NCI-H2081 treated with DMSO at 0.1 percent for 48 hours (cell line): ENCODE data around the gene IQSEC3.
"Not testable (repeated sequence)": the region's sequence is repeated elsewhere in the genome, so short reads cannot be mapped to it uniquely, and the experiment has no call there.

Experiments used
- DNase-seq: peaks from one replicate; lab custom pipeline; 2025; lab: John Stamatoyannopoulos, UW

The IQSEC3 gene

DNA sequence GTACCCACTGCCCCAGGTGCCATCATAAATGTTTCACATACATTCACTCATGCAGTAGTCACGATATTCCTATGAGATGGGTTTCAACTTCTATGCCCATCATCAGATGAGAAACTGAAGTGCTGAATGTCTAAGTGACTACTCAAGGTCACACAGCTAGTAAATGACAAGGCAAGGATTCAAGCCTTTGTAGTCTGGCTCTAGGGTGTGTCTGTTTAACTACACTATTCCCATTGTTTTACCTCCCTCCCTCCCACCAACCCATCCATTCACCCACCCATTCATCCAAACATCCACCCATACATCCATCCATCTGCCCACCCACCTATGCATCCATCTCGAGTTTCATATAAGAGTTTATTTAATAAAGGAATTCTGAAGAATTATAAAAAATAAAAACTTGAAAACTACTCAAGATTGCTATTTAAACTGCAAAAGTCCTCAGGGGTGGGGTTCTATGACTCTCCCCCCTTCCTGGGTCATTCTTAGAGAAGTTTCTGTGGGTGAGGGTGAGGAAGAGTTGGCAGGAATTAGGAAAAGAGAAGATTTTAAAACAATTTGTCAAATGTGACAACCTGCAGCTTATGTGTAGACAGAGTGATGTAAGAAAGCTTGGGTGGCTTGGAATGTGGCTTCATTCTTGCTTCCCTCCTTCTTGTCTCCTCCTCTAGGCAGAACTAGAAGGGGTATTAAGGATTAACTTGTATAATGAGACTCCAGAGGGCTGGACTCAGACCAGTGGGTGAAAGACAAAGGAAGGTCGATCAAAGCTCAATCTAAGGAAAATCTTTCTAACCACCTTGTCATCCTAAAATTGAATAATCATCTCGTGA is 13.4 kb upstream of the IQSEC3 start:
- DNase-seq: not testable (repeated sequence)

DNA sequence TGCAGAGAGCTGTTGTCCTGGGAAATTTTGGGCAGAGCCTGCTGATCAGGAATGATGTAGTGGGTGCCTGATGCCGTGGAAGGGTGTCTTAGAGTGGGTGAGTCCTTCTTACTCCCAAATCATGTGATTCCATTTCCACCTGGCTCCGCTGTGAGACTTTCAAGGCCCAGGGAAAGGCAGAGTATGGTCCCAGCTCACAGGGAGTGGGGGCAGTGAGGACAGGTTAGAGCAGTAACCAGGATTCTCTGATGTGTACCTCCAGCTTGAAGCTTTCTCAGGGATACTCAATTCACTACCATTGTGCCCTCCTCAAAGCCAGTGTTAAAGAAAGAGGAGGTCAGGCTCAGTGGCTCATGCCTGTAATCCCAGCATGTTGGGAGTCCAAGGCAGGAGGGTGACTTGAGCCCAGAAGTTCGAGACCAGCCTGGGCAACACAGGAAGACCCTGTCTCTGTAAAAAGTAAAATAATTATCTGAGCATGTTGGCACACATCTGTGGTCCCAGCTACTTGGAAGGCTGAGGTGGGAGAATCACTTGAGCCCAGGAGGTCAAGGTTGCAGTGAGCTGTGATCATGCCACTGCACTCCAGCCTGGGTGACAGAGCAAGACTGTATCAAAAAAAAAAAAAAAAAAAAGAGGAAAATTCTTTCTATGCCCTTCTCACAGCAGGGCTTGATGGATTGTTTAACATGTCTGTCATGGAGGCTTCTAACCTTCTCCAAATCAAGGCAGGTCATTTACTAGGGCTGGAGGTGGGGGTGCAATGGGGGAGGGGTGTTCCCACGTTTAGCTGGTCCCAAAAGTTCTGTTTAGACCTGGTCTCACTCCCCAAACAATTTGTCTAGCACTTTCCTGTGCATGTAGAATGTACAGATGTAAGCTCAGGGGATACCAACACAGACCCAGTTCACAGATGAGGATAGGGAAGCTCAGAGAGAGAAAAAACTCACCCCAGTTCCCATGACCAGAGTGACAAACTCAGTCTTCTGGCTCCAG is 12.5 kb upstream of the IQSEC3 start:
- DNase-seq: no peak

DNA sequence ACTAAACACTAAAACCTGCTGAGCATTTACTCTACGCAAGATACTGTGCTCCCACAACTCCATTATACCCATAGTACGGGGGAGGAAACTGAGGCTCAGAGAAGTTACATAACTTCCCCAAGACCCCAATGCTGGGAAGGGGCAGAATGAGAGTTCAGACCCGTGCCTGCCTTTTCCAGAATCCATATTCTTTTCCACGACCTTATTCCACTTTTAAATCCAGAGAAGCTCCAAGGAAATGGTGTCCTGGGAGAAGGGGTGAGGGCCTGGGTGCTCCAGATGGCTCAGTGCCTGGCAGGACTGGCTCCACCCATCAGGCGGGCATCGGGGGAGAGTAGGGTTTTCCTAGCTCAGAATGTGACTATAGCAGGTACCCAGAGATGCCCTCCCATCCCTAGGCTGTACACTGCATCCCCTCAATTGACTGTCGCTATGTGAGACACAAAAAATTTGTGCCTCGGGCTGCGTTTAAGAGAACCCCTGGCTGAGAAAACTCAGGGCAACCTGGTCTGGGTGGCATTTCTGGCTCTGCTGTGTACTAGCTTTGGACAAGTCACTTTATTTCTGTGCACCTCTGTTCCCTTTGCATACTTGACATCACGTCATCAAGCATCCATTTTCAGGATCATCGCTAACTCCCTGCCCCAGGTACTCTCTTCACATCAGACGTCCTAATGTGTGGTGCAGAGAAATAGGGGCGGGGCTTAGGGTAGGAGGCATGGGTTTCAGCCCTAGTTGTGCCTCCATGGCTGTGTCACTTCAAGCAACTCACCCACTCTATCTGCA is 11.6 kb upstream of the IQSEC3 start:
- DNase-seq: no peak

DNA sequence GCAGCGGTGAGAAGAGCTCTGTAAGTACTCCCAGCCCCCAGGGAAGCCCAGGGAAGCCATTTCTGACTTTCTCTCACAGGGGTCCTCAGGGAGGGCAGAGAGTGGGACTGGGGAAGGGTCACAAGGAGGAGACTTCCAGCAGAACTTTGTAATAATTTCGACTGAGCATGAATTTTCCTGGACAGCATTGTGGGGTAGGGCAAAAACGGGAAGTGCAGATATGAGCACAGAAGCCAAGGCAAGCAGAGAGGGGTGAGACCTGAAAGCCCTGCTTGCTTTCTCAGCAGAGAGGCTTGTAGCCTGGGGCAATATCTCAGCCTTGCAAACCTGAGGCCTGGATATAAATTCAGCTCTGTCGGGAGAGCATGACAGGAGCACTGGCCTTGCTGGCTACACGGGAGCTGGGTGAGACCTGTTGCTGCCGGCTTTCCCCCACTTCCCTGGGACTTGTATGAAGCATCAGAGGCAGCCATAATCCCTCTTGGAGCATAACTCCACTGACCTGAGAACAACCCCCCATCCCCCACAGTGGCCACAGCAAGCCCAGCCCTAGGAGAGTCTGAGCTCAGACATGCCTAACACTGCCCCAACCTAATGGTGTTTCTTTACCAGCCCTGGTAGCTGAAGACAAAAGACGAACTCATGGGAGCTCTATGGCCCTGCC is 9.8 kb upstream of the IQSEC3 start:
- no peak for DNase-seq

DNA sequence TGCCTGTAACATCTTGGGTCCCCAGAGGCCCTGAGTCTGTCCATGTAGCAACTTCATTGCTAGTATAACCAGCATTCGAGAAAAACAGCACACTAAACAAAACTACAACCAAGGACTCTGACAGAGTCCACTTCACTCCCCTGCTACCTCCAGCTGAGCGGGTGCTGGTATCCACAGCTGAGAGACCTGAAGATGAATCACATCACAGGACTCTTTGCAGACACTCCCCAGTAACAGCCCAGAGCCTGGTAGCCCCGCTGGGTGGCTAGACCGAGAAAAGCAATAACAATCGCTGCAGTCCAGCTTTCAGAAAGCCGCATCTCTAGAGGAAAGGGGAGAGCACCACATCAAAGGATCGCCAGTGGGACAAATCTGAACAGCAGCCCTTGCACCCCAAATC is 9.0 kb upstream of the IQSEC3 start:
- no peak for DNase-seq

DNA sequence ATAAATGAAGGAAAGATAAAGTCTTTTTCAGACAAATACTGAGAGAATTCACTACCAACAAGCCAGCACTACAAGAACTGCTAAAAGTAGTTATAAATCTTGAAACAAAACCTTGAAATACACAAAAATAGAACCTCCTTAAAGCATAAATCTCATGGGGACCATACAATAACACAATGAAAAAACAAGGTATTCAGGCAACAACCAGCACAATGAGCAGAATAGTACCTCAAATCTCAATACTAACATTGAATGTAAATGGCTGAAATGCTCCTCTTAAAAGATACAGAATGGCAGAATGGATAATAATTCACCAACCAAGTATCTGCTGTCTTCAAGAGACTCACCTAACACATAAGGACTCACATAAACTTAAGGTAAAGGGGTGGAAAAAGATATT is 7.7 kb upstream of the IQSEC3 start:
- no peak for DNase-seq

DNA sequence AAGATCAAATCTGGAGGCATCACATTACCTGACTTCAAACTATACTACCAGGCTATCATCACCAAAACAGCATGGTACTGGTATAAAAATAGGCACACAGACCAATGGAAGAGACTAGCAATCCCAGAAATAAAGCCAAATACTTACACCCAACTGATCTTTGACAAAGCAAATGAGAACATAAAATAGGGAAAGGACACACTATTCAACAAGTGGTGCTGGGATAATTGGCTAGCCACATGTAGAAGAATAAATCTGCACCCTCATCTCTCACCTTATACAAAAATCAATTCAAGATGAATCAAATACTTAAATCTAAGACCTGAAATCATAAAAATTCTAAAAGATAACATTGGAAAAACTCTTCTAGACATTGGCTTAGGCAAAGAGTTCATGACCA is 4.7 kb upstream of the IQSEC3 start:
- DNase-seq: not testable (repeated sequence)

DNA sequence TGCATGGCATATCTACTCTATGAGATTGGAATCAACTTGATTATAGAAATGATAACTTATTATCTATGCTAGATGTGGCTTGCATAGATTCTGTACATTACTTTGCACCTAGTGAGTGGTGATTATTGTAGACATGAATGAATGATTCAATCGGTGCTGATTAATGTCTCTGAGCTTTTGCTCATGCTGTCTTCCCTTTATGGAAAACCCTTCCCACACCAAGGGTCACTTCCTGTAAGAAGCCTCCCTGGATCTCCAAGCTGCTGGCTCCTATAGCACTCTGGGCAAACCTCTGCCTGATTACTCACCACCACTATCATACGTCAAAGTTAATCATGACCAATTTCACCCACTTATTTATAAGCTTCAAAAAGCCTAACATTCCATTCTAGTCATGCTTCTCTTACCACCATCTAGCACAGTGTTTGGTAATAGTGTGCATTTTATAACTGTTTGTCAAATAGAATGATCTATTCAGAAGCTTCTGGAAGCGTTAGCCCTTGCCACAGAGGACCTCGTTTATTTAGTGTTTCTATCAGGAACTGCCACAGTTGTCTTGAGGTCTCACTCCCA is 990 bp upstream of the IQSEC3 start:
- DNase-seq: not testable (repeated sequence)

DNA sequence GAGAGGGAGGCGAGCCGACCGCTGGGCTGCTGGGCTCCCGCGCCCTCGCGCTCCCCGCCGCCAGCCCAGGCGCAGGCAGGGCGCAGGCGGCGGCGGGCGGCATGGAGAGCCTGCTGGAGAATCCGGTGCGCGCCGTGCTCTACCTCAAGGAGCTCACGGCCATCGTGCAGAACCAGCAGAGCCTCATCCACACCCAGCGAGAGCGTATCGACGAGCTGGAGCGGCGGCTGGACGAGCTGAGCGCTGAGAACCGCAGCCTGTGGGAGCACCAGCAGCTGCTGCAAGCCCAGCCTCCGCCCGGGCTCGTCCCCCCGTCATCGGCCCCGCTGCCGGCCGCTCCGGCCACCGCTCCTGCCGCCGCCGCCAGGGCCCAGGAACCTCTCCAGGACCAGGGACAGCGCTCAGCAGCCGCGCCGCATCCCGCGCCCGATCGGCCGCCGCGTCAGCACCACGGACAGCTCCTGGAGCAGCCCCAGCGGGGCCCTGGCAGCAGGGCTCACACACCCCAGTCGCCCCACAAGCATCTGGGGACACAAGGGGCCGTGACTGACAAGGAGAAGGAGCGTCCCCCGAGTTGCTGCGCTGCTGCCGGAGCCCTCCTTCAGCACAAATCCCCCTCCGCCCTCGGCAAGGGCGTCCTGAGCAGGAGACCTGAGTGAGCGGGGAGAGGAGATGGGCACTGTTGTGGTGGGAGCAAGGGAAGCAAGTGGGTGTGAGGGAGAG is 376 bp downstream of the IQSEC3 start:
- not testable (repeated sequence) for DNase-seq

DNA sequence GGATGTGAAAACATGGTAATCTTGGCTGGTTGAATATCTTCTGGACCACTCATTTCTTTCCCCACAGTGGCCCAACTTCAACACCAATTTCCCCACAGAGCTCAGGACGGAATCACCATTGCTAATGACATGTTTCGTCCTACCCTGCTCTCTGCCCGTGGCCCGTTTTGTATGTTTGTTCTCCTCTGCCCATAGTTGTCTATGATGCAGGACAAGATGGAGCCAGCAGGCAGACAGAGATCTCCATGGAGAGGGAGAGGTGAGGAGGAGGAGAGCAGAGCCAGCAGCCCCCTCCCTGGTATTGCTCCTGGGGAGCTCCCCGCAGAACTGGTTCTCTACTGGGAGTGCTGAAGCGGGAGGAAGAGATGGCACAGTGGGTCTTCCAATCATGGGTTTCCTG is 3.1 kb downstream of the IQSEC3 start:
- DNase-seq: not testable (repeated sequence)

DNA sequence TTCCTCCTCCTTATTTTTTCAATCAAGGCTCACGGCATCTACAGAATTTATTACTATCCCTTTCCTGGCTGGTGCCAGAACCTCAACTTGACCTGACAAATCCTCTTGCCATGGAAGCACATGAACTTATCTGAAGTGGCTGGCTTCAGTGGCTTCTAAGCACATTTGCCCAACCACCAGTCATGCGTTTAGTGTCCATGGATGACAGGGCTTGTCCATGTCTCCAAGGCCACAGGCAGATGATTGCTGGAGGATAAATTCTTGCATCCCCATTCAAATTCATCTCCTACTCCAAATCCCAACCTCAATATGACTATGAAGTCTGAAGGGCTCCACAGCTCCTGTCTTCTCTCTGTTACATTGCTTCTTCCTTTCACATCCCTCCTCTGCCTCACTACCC is 4.0 kb downstream of the IQSEC3 start:
- DNase-seq: not testable (repeated sequence)

DNA sequence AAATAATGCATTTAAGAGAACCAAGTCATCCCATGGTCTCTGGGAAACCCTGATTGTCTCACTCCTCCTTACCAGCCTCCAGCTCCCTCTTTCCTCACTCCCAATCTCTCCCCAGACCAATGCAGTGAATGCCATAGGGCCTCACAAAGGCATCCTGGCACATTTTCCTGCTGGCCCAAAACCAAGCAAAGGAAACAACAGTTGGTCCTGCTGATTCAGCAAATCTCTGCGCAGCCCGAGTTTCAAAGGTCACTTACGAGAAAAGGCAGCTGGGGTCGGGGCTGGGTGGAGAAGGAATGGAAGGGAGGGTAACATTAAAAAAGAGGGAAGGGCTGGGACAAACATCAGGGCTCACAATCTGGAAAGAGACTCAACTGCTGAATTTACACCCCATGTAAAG is 5.5 kb downstream of the IQSEC3 start:
- not testable (repeated sequence) for DNase-seq

DNA sequence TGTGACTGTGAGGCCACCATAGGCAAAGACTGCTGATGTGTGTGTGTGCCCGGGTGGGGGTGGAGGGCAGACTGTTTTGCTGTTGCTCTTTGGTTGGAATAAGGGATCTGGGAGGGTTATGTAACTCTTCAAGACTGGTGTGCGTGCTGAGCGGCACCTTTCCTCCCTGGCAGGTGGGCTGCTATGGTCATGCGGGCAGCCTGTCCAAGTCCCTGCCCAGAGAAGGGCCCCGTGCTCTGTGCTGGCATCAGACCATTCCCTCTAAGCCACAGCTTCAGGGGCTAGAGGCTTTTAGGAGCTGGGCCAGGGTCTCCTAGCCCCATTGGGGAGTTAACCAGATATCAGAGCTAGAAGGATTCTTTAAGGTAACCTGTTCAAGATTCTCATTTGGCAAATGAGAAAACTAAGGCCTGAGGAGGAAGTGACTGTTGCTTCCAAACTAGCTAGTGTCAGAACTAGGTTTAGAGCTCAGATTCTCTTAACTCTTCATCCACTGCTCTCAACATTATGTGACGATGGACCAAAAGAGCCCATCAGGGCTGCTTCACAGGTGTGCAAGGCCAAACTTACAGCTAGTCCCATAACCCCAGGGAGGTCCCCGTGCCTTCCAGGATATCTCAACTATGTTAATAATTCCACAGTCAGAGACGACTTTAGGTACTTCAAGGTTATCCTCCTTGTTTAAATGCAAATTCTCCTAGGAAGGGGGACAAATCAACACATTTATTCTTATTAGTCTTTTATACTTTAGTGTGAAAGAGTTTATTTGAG is 8.0 kb downstream of the IQSEC3 start:
- not testable (repeated sequence) for DNase-seq

DNA sequence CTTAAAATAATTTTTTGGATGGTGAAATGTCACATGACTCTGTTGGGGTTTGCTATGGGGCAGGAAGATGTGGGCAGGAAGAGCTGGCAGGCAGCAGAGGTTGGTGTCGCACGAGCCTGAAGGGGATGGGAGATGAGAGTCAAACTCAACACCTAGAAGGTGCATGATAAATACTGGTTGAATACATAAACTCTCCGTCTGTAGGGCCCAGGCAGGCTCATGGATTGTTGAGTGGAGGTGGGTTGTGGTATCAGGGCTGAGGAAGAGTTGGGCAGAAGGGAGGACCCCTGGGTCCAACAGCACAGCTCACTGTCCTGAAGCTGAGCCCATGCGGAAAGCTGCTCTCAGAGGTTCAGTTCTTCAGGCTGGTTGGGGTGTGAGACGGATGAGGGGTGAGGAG is 9.0 kb downstream of the IQSEC3 start:
- not testable (repeated sequence) for DNase-seq

DNA sequence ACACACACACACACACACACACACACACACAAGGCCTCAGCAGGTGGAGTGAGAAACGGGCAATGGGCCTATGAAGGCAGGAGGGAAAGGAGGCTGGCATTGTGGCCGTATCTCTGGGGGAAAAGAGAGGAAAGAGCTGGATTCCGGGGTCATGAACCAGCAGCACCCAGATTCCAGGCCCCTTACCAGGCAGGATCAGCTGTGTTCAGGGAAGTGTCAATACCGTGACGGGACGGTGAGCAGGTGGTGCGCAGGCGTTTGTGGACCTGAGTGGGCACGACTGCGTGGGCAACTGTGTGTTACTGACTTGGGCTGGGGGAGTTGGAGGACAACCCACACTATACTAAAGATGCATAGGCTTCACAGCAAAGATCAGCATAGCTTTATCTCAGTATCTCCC is 9.5 kb downstream of the IQSEC3 start:
- DNase-seq: not testable (repeated sequence)

DNA sequence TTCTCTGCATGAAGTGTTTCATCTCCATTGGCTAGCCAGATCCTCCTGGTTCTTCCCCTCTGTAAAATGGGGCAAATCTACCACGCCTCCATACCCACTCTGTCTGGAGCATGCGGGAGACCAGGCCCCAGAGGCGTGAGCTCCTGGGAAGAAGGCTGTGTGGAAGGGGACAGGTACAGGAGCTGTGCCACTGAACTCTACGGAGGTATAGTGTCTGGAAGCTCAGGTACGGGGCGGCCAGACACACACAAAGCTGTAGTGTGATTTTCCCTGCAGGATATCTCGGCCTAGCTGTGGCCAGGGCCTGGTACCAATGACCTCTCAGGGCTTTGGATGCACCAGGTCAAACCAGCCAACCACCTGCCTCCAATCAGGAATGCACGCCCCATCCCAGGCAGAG is 10.0 kb downstream of the IQSEC3 start:
- DNase-seq: not testable (repeated sequence)

DNA sequence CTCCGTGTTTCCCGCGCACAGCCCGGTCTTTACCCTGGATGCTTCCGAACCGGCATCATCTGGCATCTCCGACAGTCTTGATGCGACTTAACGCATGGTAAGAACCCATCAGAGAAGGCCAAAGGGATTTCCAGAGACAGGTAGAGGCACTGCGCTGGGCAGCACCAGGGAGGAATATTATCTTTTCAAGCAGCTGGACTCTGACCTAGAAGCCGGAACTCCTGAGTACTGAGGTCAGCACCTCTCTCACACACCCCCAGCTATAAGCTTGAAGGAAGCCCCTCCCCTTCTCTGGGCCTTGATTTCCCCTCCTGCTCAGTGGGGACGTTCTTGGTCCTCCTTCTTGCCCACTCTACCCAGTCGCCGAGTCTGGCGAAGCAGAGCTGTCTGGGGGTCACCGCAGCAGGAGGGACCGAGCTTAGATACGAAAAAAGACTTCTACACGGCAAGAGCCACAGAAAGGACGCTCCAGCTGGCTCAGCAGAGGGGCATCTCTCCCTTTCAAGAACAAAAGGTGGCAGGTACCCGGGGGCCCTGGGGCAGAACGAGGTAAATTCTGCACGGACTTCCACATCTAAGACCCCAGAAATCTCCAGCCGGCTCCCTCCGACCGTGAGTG is 10.6 kb downstream of the IQSEC3 start:
- DNase-seq: not testable (repeated sequence)

DNA sequence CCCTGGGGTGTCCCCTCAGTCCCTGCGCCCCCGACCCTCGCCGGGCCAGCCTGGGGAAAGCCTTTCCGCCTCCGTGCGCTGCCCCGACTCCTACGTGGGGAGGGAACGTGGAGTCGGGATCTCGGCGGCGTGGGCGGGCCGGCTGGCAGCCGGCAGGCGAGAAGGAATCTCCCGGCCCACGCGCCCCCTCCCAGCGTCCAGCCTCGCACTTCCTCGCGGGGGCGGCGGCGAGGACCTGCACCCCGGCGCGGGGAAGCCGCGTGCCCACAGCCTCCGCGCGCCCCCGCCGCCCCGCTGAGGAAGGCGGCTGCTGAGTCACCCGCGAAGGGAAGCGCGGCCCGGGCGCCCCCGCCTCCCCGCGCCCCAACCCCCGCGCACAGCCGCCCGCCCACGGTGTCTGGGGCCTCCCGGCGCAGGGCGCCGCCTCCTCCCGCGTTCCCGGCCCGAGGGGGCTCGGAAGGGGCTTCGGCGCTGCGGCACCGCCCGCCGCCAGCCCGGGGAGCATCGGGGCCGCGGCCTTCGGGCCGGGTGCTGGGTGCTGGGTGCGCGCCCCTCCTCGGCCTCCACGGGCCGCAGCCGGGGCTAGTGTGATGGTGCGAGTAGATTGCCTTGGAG is 11.3 kb downstream of the IQSEC3 start:
- DNase-seq: not testable (repeated sequence)

DNA sequence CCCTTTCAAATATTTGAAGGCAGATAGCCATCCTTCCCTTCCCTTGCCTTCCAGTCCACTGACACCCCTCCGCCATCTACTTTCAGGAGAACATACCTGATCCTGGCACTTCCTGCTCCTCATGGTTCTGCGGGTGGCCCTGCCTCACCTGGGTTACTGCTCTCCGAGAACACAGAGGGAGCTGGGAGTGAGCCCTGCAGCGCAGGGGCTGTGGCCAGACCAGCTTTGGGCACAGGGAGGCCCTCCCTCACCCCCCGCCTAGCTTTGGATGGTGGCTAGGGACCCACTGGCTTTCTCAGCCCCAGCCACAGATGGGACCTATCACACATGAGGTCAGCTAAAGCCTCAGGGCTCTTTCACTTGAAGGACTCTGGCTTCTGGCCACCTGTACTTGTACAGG is 12.4 kb downstream of the IQSEC3 start:
- no peak for DNase-seq
